ENCODE results near the gene BICDL1.

Gene BICDL1

DNA sequence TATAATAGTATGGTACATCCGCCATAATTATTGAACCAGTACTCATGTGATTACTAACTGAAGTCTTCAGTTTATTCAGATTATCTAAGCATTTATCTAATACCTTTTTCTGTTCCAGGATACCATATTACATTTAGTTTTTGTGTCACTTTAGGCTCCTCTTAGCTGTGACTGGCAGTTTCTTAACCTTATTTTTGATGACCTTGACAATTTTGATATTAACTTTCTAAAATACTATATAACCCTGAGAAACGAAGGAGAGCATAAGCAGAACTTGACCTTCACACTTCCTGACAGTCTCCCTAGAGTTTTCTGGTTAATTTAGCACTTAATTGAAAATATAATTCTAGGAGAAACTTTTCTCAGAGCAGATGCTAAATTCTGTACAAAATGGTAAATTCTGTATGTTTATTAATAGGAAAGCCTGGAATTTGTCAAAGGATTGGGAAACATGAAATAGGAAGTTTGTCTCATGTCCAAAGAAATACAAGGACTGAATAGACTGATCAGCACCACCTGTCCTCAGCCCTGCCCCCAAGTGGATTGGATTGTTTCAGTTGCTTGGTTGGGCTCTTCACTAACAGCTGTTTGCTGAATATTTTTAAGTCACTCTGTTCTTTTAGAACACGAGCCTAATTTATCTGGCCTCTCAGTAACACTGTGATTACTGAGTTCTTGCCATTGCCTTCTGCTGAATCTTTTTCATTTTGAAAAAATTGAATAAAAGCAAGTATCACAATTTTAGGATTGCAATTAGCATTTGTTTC, 6.0 kb downstream of the BICDL1 start:
- no peak for DNase-seq (ENCODE audit: low read depth in 1 of 2, low spot score in 1 of 2)
- Histone ChIP-seq H3K27me3 (ENCODE audit: insufficient read depth, poor library complexity, severe bottlenecking) (peaks cover 25% of the 10 kb centered on the region), H3K27ac (replicated peaks) (no peak overlapping the region), H3K4me3 (replicated peaks; ENCODE audit: insufficient read depth, low read length) (no peak overlapping the region)
- TF ChIP-seq POLR2AphosphoS5 (IDR thresholded peaks at IDR 0.05; ENCODE audit: low read depth) (no peak), REST (IDR thresholded peaks at IDR 0.05; ENCODE audit: insufficient replicate concordance, low read depth) (no peak), SPI1 (IDR thresholded peaks at IDR 0.05; ENCODE audit: borderline replicate concordance, low read depth) (no peak), GABPA (IDR thresholded peaks at IDR 0.05; ENCODE audit: low read depth) (no peak), CTCF (IDR thresholded peaks at IDR 0.05; ENCODE audit: insufficient read depth, low read length) (no peak)

DNA sequence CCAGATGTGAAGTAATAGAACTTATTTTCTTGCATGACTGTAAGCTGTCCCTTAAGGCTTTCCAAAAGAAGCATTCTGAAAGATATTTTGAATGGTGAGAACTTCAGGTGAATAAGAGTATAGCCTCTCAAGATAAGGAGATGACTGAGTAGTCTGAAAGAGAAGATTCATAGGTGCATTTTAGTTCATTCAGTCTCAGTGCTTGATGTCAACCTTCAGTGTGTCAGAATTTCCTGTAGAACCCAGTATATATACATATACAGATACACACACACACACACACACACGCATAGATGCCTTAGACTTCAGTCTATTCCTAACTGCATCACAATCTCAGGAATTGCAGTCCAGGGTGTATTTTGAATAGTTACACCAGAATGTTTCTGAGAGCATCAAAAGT, 7.4 kb downstream of the BICDL1 start:
- TF ChIP-seq CTCF (IDR thresholded peaks at IDR 0.05; ENCODE audit: insufficient read depth, low read length): no peak
- TF ChIP-seq REST (IDR thresholded peaks at IDR 0.05; ENCODE audit: insufficient replicate concordance, low read depth): no peak
- no peak for TF ChIP-seq GABPA (IDR thresholded peaks at IDR 0.05; ENCODE audit: low read depth)
- TF ChIP-seq SPI1 (IDR thresholded peaks at IDR 0.05; ENCODE audit: borderline replicate concordance, low read depth): no peak
- TF ChIP-seq POLR2AphosphoS5 (IDR thresholded peaks at IDR 0.05; ENCODE audit: low read depth): no peak
- no peak for DNase-seq (ENCODE audit: low read depth in 1 of 2, low spot score in 1 of 2)
- Histone ChIP-seq H3K4me3 (replicated peaks; ENCODE audit: insufficient read depth, low read length) (no peak overlapping the region), H3K27ac (replicated peaks) (no peak overlapping the region), H3K27me3 (ENCODE audit: insufficient read depth, poor library complexity, severe bottlenecking) (peaks cover 20% of the 10 kb centered on the region)

- H3K27me3 ChIP-seq (ENCODE audit: insufficient read depth, poor library complexity, severe bottlenecking): peaks cover 12% of the 10 kb centered on the region
- no peak overlapping the region for H3K4me3 ChIP-seq (replicated peaks; ENCODE audit: insufficient read depth, low read length)
- no peak for TF ChIP-seq POLR2AphosphoS5 (IDR thresholded peaks at IDR 0.05; ENCODE audit: low read depth)
- TF ChIP-seq SPI1 (IDR thresholded peaks at IDR 0.05; ENCODE audit: borderline replicate concordance, low read depth): no peak
- no peak for TF ChIP-seq CTCF (IDR thresholded peaks at IDR 0.05; ENCODE audit: insufficient read depth, low read length)
- no peak for TF ChIP-seq REST (IDR thresholded peaks at IDR 0.05; ENCODE audit: insufficient replicate concordance, low read depth)
- no peak for TF ChIP-seq GABPA (IDR thresholded peaks at IDR 0.05; ENCODE audit: low read depth)
- no peak for DNase-seq (ENCODE audit: low read depth in 1 of 2, low spot score in 1 of 2)
- no peak overlapping the region for H3K27ac ChIP-seq (replicated peaks)
Observed at GRCh38 chr12:119998471-119999245, 9.6 kb downstream of the BICDL1 start.
